D341Med (cell line): ENCODE data around the gene IGSF21.

Experiments used
- DNase-seq: peaks from one replicate; pipeline ENCODE4 v3.0.0; 2012; ENCODE audit warnings: low spot score

The IGSF21 gene

DNA sequence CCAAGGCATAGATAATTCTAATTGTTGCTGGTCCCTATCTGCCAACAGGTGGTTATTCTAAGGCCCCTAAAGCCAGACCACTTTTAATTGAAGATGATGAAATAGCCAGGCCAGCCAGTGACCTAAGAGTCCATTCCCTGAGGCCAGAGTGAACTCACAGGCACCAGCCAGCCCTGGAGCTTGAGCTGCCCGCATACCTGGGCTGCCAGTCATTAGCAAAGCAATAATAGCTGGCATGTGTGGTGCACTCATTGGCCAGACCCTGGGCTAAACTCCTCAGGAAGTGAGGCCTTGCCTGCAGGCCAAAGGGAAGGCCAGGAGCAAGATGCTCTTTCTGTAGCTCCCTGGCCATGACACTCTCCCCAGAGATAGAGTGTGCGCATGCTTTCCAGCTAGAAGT, 192.8 kb downstream of the IGSF21 start:
- no peak for DNase-seq

DNA sequence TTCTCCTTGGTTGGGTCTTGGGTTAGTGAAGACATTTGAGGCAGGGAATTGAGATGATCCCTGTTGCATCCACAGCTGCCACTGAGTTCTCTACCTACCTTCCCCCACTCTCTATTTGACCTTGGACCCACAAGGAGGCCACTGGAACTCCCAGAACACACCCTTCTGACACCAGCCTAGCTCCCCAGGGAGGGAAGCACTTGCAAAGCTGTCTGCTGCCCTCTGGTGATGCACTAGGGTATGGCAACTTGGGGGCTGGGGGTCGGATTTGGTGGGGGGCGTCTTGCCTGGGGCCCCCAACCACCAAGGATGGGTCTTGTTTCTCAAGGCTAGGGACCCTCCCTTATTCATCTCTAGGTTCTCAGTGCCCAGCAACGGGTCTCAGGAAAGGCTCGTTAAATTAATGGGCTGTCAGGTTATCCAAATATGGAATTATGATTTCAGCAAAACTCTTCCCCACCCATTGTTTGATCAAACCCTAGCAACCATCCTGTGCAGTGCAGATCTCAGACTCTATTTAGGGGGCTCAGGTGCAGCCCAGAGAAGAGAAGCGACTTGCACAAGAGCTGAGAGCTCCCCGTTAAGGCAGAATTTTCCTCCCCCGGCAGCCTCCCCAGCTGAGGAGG, 195.3 kb downstream of the IGSF21 start:
- DNase-seq: peak; percentile 55

DNA sequence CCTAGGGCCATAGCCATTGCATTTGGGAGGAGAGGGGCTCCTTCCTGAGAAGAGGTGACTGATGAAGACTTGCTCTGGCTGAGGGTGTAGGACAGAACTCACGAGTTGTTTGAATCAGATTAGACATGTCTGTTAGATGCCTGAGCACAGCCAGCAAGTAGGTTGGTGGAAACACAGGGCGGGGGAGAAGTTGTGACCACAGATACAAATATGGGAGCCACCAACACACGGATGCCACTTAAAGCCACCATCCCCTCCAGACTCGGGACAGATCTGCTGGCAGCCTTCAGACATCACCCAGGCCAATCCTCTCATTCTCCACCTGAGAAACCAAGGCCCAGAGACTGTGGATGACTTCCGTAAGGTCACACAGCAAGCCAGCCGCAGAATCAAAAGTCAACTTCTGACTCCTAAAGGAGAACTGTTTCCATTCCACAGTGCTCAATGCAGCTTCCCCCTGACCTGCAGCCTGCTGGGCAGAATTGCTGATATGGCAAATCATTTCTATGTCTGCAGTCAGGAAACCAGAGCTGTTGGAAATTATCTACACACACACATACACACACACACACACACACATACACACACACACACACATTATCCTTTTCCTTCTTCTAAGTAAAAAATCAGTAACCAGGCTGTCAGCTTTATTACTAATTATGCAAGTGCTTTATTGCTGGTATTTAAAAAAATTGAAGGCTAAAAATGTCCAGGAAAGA, 196.7 kb downstream of the IGSF21 start:
- DNase-seq: no peak

DNA sequence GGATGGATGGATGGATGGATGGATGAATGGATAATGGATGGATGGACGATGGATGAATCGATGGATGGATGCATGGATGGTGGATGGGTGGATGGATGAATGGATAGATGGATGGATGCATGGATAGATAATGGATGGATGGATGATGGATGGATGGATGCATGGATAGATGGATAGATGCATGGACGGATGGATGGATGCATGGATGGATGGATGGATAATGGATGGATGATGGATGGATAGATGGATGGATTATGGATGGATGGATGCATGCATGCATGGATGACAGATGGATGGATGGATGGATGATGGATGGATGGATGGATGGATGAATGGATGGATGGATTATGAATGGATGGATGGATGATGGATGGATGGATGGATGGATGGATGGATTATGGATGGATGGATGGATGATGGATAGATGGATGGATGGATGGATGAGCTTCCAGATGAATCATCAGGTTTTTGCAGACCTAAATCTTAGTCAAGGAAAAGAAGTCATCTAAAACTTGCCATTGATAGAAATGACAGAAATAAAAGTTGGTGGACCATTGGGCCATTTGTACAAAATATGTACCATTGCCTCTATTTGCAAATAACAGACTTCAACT, 197.7 kb downstream of the IGSF21 start:
- DNase-seq: no peak

GRCh38 chr1:18307329-18307898, 199.8 kb downstream of the IGSF21 start:
- no peak for DNase-seq

- DNase-seq: no peak
These were observed 202.1 kb downstream of the IGSF21 start for GRCh38 chr1:18309552-18310155.

GRCh38 chr1:18312961-18313360, 205.4 kb downstream of the IGSF21 start:
- DNase-seq: no peak

DNA sequence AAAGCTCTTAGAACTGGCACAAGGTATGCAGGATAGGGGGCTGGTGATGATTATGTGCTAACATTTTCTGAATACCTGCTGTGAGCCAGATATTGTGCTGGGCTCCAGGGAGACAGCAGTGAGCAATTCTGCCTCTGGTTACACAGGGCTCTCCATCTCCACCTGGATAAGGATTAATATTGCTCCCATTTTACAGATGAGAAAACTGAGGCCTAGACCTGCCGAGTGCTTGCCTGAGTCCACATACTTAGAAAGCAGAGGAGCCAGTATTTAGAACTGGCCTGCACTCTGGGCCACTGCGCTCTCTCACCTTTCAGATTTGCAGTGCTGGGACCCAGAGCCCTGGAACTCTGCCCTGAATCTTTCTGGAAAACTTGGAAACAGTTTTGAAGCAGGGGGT, 205.9 kb downstream of the IGSF21 start:
- no peak for DNase-seq

DNA sequence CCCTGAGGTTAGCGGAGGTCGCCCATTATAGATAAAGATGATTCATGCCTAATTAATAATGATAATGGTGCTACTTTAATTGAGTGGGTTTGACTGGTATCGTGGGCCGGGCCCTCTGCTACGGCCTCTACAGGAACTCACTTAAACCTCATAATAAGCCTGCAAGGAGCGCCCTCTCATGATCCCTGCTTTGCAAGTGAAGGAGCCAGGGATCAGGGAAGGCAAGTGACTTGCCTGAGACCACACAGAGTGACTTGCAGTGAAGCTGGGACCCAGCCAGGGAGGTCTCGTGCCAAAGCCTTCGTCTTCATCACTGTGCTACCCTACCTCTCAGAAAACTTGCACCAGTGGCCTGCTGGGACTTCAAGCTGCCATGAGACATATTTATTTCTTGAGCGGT, 206.8 kb downstream of the IGSF21 start:
- no peak for DNase-seq

DNA sequence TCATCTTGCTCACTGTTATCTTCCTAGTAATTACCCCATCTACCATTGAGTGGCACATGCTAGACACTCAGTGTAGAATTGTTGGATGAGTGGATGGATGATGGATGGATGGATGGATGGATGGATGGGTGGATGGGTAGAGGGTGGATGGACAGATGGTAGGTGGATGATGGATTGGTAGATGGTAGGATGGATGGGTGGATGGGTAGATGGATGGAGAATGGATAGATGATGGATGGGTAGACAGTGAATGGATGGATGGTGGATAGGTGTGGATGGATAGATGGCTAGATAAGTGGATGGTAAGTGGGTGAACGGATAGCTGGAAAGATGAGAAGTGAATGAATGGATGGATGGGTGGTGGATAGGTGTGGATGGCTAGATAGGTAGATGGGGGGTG, 207.9 kb downstream of the IGSF21 start:
- no peak for DNase-seq

DNA sequence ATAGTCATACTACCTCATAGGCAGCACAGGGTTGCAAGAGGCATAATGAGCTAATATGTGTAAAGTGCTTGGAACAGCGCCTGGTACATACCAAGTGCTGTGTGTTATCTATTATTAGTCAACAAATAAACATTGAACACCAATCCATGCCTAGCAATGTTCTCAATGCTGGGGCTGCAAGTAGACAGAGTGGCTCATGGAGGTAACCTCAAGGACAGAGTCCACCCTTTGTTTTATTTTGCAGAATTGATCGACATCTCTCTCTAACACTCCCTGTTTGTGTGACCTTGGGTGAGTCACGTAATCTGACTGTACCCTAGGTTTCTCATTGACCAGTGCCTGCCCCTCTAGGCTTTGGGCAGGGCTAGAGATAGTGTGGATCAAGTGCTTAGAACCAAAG, 209.2 kb downstream of the IGSF21 start:
- DNase-seq: no peak

GRCh38 chr1:18319099-18319498, 211.5 kb downstream of the IGSF21 start:
- DNase-seq: no peak

GRCh38 chr1:18320051-18320450, 212.5 kb downstream of the IGSF21 start:
- DNase-seq: no peak

GRCh38 chr1:18322368-18323032, 214.9 kb downstream of the IGSF21 start:
- DNase-seq: peak; percentile 59

GRCh38 chr1:18323259-18323658, 215.7 kb downstream of the IGSF21 start:
- DNase-seq: no peak

DNA sequence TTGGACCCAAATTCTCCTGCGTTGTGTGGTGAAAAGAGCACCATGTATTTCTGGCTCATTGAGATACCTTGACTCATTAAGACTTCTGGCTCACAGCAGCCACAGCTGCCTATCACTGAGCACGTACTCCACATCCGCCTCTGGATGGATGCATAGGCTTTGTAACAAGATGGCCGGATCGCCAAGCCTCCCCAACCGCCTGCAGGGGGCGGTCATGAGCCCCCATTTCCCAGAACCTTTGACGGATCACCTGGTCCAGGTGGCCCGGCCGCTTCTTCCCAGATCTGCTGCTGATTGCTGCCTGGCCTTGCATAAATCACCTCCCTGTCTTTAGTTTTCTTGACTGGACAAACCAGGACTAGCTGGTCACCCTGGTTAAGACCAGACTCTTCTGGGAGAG, 216.6 kb downstream of the IGSF21 start:
- DNase-seq: no peak

GRCh38 chr1:18325136-18325535, 217.5 kb downstream of the IGSF21 start:
- DNase-seq: no peak

DNA sequence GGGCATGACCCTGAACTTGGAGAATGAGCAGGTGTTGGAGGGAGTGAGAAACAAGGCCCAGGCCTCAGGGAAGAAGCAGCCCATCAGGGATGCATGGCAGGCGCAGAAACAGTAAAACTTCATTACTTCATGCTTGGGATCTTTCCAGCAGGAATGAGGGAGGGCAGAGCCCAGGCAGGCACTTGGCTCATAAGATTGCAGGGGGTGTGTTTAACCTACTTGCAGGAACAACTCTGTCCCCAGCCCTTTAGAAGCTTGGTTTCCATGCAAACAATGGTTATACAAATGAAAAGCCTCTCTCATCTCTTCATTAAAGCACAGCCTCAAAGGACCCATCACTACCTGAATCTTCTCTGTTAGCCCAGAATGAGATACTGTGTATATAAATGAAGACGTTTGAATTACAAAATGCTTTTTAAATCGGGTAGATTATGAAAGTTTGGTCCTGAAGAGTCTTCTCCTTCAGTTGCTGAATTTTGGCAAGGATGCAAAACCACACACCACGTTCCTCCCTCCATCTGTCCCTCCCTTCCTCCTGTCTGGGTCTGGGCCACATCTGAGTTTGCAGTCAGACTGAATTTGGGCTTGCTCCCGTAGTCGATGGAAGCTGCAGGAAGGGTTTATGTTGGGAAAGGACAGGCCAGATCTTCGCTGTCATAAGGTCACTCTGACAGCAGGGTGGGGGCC, 218.8 kb downstream of the IGSF21 start:
- DNase-seq: no peak

- no peak for DNase-seq
These were observed 220.1 kb downstream of the IGSF21 start for GRCh38 chr1:18327650-18328049.

- no peak for DNase-seq
These were observed 221.2 kb downstream of the IGSF21 start for GRCh38 chr1:18328803-18329202.

- no peak for DNase-seq
These were observed 222.1 kb downstream of the IGSF21 start for GRCh38 chr1:18329469-18330253.
